Measurements from ENCODE around the gene WBP1L.

Gene WBP1L

DNA sequence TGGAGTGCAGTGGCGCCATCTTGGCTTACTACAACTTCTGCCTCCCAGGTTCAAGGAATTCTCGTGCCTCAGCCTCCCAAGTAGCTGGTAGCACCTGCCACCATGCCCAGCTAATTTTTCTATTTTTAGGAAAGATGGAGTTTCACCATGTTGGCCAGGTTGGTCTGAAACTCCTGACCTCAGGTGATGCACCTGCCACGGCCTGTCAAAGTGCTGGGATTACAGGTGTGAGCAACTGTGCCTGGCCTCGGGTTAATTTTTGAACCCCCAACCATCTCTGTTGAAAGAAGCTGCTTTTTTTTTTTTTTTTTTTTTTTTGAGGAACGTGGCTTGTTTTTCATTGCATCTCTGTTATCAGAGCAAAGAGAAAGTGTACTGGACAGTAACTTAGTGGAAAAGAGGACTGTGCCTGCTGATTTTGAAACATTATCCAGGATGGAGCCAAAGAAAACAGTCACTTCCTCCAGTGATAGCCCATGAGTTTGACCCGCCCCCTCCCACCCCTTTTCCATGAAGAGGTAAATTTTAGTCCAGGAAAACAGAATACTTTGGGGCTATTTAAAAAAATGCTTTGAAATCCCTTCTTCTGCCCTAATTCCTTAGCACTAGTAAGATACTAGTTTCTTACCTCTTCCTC, 38.3 kb downstream of the WBP1L start:
- no peak for DNase-seq

DNA sequence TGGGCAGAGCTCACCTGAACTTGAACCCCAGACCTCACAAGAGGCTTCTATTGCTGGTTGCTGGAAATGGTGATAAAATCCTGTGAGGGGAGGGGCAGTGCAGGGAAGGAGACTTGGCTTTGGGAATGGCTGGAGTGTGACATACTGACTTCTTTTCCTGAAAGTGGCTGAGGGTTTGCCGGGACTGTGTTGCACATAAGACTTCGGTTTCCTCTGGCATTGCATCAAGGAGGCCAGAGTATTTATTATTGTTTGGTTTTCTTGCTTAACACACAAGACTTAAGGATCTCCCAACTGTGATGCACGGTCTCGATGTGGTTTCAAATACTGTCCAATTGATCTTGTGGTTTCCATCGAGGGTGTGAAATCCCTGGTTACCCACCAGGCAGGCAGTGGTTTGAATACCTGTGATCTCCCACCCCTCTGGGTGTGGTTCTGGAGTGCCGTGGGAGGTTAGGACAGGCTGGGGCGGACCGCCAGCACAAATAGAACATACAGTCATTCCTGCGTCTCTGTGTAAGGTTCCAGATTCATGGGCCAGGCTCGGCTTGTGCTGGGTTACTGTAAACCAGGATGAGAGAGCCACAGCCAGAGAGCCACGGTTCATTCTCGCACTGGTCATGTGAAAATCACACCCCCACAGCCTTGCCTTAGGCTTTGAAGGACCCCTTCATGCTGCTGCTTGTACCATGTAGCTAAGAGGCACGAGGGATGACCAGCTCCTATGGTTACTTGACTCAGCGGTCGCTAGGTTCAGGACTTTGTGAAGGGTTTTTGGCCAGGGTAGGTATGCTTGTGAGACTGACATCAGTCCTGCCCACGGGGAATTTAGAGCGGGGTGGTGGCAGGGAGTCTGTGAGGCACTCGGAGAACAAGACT, 39.2 kb downstream of the WBP1L start:
- no peak for DNase-seq

DNA sequence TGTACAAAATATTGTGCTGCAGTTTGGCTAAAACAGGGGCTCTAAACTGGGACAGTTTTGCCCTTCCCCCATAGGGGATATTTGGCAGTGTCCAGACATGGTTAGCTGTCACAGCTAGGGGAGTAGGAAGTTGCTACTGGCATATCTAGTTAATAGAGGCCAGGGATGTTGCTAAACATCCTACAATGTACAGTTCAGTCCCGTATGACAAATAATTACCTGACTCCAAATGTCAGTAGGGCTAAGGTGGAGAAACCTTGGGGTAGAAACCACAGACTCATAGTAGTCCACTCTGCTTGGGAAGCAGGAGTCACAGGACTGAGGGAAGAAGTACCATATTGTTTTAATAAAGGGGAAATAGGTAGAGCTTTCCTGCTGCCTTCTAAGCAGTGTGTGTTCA, 39.8 kb downstream of the WBP1L start:
- DNase-seq: no peak

DNA sequence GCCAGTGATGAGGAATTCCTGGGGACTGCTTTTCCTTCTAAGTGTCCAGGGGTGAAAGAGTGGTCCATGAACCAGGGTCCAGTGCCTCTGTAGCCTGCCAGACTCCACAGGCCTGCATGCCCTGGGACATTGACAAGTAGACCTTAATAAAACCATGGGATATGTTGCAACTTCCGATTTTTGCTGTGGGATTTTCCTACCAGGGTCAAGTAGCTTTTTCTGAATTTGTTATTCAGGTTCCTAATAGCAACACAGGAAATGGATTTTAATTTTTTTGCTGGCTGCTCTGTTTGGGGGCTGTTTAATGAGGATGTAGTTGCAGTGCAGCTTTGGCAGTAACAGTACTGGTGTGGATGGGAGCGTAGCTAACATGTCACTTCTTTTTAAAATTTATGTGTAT, 42.1 kb downstream of the WBP1L start:
- DNase-seq: no peak

DNA sequence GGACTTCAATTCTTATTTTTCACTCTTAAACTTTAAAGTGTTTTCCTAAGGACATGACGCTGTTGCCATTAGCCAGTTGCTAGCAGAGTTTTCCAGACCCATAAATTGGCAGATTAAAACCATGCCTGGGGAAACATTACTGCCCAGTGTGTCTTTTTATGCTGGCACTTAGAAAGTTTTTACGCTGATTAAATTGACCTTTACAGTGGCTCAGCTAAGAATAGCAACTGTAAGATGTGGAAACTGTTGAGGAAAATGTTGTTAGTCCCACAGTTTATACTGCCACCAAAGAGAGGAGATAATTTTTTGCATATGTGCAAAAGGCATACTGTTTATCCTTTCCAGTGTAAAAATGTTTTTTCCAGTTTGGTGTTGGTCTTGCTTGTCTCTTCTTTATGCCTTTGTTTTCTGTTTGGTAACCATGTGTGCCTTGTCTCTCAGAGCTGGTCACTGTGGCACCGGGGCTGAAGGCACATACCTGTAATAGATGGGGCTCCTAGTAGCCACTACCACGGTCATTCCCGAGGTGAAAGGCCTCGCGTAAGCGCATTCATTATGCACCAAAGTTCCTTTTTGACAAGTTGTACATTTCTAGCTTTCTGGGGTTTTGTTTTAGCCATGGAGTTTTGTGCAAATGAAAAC, 48.1 kb downstream of the WBP1L start:
- no peak for DNase-seq

DNA sequence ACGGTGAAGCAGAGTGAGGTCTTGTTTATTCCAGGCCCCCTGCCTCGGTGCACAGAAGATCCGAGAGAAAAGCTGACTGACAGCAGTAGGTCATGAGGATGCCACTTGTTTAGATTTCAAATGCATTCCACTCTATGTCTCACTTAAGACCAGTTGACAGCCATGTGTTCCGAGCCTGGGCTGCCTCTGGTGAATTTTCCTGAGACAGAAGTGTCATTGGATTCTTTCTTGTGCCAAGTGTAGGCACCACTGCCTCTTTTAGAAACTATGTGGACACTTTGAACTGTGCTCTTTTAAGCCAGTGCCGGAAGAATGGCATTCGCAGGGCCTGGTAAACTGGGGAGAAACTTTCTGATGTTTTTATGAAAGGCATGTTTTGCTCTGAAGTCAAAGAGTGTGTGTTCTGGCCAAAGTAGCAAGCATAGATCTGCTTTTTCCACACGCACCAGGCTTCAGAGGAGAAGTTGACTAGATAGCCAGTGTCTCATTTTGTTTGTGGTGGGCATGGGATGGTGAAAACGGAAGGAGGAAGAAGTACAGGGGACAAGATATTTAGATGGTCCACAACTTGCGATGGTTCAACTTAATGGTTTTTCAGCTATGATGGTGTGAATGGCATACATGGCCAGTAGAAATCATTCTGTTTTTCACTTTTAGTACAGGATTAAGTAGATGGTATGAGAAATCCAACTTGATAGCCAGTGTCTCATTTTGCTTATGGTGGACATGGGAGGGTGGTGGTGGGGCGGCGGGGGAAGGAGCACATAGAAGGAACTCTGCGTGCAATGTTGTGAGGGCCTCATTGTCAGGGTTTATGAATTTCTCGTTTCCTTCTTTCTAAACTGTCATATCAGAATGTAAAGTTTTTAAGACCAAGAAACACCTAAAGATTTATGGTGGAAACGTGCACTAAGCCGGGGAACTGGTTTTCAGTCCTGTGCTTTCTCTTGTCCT, 52.0 kb downstream of the WBP1L start:
- no peak for DNase-seq

DNA sequence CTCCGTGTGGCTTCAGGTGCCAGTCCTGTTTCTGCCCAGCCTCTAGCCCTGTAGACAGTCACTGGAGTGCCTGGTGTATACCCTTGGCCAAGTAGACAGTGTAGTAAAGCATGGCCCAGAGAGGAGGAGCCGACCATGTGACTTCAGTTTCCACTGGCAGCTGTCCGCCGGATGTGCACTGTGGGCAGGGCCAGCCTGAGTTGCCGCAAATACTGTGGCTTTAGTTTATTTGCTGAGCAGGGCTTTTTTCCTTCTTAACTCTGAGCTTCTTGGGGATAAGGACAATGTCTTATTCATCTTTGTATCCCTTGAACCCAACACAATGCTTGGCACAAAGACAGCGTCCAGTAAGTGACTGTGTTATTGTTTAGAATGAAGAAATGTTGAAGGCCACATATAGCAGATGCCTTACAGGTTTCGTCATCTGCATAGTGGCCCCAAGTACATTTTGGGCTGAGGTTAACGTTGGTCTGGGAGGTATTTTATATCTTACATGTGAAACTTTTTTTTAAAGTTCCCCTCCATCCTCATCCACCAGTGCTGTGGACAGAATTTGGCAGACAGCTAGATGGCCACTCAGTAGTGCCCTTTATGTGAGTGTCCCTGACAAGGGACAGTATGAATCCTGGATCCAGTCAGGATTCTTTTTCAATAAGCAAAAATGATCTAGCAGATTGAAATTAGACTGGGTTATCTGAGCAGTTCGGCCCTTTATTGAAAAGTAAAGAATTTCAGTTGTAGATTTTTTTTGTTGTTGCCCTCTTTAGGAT, 52.8 kb downstream of the WBP1L start:
- no peak for DNase-seq

DNA sequence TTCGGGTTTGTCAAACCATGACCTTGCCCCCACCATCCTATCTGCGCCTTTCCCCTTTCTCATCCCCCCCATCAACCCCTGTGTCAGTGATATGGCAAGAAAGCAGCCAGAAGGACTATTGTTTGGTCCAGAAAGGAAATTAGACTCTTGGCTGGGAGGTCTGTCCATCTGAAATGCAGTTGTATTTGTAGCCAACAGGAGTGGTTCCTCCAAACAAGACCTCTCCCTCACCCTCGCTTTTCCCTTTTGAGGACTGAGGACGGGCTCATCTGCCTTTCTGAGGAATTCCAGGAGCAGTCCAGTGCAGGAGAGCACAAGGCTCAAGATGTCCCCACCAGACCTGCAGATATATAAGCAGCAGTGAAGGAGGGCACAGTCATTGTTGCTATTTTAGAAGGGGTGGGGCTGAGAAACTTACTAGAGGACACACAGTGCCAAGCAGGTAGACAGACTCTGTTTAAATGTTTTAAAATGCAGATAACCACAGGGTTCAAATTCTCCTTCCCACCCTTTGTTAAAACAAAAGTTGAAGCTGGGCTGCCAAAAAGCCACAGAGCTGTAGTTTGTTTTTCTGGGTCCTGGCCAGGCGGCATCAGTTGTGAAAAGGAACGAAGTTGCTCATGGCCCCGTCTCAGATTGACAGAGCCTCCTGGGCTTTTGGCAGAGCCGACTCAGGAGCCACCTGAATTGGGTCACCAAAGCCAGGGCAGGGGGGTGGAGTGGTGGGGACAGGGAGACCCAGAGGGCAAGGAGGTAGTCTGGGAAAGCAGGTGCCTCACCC, 56.1 kb downstream of the WBP1L start:
- no peak for DNase-seq

DNA sequence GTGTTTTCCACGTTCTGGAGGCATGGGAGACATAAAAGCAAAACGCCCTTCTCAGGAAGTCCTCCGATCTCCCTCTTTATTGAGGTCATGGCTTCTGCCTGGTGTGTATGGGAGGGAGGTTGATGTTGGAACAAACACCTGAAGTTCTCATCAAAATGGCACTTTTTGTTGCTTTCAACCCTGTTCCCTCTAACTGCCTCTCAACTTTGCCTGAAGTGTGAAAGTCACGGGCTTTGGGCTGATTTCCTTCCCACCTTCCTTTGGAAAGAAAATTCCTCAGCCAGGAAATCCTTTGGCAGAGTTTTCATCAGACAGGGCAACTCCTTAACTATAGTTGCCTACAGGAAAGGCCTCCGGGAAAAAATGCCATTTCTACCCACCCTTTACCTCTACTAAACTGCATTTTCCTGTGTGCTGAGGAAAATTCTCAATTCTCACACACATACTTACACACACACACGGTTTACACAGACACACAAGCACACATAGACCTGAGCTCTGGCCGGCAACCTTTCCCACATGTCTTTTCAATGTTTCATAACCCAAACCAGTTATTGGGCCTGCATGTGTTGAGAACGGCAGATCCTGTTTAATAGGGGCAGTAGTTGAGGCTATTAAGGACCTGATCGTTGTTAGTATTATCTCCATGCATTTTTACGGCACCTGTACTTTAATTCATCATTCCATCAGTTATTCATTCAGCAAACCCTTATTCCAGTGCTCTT, 57.0 kb downstream of the WBP1L start:
- no peak for DNase-seq

DNA sequence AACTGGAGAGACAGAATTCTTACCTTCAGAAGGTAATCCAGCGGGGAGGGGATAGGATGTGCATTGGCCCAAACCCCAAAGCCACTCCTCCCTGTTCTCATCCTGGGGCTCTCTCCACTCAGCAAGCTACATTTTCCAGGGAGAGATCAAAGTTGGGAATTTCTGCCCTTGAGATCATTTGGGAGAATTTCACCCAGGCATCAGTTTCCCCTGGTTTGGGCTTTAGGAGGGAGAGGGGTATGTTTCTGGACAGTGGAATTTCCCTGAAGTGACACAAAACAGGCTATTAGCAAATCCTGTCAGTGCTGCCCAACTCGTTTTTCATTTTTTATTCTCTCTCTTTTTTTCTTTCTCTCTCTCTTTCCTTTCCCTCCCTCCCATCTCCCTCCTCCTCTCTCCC, 57.7 kb downstream of the WBP1L start:
- DNase-seq: no peak

DNA sequence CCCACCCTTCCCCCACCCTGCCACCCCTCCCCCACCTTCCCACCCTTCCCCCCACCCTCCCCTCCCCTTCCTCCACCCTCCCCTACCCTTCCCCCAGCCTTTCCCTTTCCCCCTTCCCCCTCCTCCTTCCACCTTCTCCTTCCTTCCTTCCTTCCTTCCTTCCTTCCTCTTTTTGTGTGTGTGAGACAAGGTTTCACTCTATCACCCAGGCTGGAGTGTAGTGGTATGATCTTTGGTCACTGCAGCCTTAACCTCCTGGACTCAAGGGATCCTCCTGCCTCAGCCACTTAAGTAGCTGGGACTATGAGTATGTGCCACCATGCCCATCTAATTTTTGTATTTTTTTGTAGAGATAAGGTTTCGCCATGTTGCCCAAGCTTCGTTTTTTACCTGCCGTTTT, 58.2 kb downstream of the WBP1L start:
- DNase-seq: no peak

DNA sequence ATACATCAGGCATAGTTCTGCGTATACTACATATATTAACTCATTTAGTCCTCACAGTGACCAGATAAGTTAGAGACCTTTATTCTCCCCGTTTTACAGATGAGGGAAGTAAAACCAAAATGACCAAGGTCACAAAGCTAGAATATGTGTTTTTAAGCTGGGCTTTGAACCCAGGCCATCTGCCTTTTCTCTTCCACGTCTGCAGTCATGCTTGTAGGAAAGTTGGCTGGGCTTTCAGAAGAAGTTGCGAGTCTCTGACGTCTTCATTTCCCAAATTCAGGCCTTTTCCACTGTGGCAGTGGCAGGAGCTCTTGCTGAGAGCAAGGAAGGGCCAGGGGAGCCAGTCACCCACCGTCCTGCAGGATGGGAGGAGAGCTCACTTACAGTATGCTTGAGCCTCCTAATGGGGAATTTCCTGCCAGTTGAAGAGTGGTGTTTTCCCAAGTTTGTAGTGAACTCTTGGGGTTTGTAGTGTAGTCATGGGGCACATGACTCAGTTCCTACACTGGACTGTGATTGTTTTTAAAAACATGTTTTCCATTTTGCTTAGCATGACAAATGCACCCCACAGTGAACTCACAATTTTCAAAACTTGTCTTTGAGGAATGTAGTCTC, 59.3 kb downstream of the WBP1L start:
- DNase-seq: no peak

DNA sequence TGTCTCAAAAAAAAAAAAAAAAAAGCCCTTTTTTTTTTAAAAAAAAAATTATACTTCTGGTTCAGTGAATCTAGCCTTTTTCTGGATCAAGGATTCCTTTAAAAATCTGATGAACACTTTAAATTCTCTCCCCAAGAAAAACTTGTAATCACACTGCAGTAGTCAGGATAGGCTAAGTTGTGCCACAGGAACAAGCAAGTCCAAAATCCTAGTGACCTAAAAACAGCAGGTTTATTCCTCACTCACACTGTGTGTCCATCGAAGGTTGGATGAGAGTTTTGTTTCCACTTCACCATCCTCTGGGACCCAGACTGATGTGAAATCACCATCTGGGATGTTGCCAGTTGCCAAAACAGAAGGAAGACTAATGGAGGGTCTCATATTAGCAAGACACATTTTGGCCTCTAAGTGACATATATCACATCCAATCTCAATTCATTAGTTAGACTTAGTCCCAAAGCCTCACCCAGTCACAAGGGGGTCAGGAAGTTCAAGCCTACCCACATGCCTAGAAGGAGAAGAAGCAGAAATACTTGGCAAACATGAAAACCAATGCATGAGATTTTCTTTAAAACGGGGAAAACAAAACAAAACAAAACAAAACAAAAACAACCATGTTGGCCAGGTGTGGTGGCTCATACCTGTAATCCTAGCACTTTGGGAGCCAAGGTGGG, 60.8 kb downstream of the WBP1L start:
- no peak for DNase-seq

DNA sequence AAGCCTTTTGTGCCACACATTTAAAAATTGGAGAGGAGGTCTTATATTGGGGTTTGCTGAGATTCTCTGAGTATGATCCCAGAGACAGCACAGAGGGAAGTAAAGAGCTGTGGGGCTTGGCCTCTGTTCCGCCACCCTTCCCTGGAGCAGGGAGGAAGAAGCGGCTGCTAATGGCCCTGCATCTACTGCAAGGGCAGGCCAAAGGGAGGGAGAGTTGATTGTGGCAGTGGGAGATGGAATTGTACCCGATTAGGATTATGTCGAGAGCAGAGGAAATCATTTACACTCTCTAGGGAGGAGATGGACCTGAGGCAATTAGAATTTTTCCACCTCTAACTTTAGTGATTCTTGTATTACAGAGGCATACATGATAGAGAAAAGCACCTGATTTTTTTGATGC, 64.6 kb downstream of the WBP1L start:
- DNase-seq: no peak

DNA sequence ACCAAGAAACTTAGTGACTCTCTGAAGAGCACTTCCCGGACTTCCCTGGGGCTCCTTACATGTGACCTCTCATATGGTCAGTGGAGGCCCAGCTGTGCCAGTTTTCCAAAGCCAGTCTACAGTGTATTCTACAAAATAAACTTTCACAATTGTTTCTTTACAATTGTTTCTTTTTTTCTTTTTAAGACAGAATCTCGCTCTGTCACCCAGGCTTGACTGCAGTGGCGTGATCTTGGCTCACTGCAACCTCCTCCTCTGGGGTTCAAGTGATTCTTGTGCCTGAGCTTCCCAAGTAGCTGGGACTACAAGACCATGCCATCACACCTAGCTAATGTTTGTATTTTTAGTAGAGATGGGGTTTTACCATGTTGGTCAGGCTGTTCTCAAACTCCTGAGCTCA, 67.6 kb downstream of the WBP1L start:
- no peak for DNase-seq

DNA sequence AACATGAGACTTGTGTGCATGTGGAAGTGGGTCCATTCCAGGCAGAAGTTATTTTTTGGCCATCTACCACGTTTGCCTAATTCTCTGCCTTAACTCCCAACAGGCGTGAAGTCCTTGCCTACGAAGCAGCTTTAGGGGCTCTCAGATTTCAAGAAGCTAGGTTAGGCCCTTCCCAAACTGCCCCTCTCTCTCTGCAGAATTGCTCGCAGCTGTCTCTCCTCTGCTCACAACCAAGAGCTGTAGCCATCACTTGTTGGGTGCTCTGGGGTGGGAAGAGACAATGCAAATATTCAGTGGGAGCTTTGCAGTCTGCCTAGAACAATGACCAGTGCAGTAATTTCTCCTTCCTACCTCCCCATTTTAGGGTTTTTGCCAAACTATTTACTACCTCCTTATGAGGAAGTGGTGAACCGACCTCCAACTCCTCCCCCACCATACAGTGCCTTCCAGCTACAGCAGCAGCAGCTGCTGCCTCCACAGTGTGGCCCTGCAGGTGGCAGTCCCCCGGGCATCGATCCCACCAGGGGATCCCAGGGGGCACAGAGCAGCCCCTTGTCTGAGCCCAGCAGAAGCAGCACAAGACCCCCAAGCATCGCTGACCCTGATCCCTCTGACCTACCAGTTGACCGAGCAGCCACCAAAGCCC, 68.6 kb downstream of the WBP1L start:
- no peak for DNase-seq

DNA sequence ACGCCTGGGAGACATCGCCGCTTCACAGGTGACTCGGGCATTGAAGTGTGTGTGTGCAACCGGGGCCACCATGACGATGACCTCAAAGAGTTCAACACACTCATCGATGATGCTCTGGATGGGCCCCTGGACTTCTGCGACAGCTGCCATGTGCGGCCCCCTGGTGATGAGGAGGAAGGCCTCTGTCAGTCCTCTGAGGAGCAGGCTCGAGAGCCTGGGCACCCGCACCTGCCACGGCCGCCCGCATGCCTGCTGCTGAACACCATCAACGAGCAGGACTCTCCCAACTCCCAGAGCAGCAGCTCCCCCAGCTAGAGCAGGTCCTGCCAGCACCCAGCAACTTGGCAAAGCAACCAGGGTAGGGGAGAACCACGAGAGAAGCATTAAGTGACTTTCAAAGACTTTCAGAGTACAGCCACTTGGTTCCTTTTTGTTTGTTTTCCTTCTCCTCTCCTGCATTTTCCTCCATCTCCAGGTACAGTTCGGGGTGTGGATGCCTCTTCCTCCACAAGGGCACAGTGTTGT, 69.3 kb downstream of the WBP1L start:
- DNase-seq: no peak

DNA sequence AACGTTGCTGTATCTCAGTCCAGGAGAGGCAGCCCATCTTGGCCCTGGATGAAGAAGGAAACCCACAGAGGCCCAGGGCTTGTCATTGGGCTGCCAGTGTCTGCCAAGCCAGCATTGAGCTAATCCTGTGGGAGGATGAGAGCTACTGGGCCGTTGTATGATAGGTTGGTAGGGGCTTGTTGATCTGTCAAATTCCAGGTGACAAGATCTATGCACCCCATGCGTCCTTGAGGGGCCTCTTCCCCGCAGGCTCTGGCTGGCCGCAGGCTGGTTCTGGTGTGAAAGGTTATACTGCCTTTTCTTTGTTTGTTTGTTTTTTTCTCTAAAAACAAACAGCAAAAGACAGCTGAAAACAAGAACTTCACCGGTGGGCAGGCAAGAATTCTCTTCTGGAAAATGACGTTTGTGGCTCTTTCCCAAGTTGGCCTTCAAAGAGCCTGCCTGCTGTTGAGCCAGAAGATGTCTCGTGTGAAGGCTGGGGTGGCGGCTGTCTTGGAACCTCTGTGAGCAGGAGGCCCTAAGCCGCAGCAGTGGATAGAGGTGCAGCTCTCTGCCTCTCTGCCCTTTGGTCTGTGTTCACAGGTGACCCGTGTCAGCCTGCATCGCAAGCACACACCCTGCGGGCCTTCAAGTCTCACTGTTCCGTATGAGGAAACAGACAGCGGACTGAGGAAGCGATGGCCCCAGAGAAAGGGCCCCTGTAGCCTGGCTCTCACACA, 70.1 kb downstream of the WBP1L start:
- no peak for DNase-seq

All from NCI-H526 treated with DMSO at 0.1 percent for 48 hours (cell line).